Osteocyte (in vitro differentiated cells): ENCODE measurements around the gene FMNL3. TPM values are rescaled to one million over a fixed set of nuclear protein-coding genes. Genes with fewer than 3 reads are reported as not detected.
A peak's percentile ranks its signal among the peaks of the same experiment; 100 is the strongest.

ENCODE experiments used
- DNase-seq: peaks from one replicate; pipeline ENCODE4 v3.0.0; 2021; ENCODE audit warnings: mixed read lengths; ENCODE audit not compliant: unreplicated experiment; ENCODE audit errors: extremely low spot score
- H3K27ac Mint-ChIP-seq: one replicate; pipeline ENCODE4 v1.8.0; 2021; ENCODE audit warnings: mild to moderate bottlenecking, mixed read lengths; ENCODE audit not compliant: unreplicated experiment
- H3K27me3 Mint-ChIP-seq: one replicate; pipeline ENCODE4 v1.8.0; 2021; ENCODE audit warnings: mixed read lengths; ENCODE audit not compliant: unreplicated experiment
- H3K36me3 Mint-ChIP-seq: one replicate; pipeline ENCODE4 v1.8.0; 2021; ENCODE audit warnings: mixed read lengths; ENCODE audit not compliant: unreplicated experiment
- H3K4me1 Mint-ChIP-seq: one replicate; pipeline ENCODE4 v1.8.0; 2021; ENCODE audit warnings: mixed read lengths; ENCODE audit not compliant: unreplicated experiment
- H3K4me3 Mint-ChIP-seq: one replicate; pipeline ENCODE4 v1.8.0; 2021; ENCODE audit warnings: mild to moderate bottlenecking, moderate library complexity, mixed read lengths; ENCODE audit not compliant: unreplicated experiment
- H3K9me3 Mint-ChIP-seq: one replicate; pipeline ENCODE4 v1.8.0; 2021; ENCODE audit warnings: mixed read lengths; ENCODE audit not compliant: unreplicated experiment
- total RNA-seq: library from RNA; stranded (reverse); gene quantifications from 2 replicates; pipeline ENCODE4 v1.2.1, GENCODE V29; 2021
- TF ChIP-seq, protein P1 (sequence below): fragments of 200-600 bp; sonication (generic); IDR thresholded peaks from 2 replicates; pipeline ENCODE4 v1.5.0; 2021; ENCODE audit warnings: antibody characterized with exemption, mild to moderate bottlenecking, moderate library complexity

FMNL3 gene
- total RNA-seq, 1 donor from 2014 or later, result 37.4 TPM

DNA sequence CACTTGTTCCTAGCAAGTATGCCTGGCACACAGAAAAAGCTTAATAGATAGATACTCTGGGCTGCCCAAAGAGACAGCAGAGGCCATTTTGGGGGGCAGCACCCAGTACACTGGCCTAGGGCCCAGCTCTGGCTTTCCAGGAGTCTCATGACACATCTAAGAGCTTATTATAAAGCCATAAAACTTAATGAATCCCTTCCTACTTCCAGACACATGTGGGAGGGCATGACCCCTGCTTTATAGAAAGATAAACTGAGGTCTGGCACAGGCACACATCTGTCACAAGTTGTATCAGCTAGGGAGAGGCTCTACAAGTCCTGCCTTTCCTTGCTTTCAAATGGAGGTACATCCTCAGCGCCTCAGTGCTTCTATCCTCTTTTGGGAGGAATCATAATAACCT lies 27.1 kb downstream of the FMNL3 start:
- H3K4me3 Mint-ChIP-seq, result no peak overlapping the region
- H3K27me3 Mint-ChIP-seq, result no peaks in the 10 kb centered on the region
- TF ChIP-seq, protein P1, sequence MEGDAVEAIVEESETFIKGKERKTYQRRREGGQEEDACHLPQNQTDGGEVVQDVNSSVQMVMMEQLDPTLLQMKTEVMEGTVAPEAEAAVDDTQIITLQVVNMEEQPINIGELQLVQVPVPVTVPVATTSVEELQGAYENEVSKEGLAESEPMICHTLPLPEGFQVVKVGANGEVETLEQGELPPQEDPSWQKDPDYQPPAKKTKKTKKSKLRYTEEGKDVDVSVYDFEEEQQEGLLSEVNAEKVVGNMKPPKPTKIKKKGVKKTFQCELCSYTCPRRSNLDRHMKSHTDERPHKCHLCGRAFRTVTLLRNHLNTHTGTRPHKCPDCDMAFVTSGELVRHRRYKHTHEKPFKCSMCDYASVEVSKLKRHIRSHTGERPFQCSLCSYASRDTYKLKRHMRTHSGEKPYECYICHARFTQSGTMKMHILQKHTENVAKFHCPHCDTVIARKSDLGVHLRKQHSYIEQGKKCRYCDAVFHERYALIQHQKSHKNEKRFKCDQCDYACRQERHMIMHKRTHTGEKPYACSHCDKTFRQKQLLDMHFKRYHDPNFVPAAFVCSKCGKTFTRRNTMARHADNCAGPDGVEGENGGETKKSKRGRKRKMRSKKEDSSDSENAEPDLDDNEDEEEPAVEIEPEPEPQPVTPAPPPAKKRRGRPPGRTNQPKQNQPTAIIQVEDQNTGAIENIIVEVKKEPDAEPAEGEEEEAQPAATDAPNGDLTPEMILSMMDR, result no peak
- no peak overlapping the region for H3K27ac Mint-ChIP-seq
- no peaks in the 10 kb centered on the region for H3K36me3 Mint-ChIP-seq
- peaks cover 24% of the 10 kb centered on the region for H3K4me1 Mint-ChIP-seq
- DNase-seq, result no peak
- no peaks in the 10 kb centered on the region for H3K9me3 Mint-ChIP-seq

GRCh38 chr12:49678711-49679110 lies 28.5 kb downstream of the FMNL3 start:
- no peaks in the 10 kb centered on the region for H3K9me3 Mint-ChIP-seq
- H3K36me3 Mint-ChIP-seq, result no peaks in the 10 kb centered on the region
- H3K27ac Mint-ChIP-seq, result no peak overlapping the region
- H3K4me1 Mint-ChIP-seq, result peaks cover 27% of the 10 kb centered on the region
- TF ChIP-seq, protein P1, result no peak
- no peak for DNase-seq
- H3K4me3 Mint-ChIP-seq, result no peak overlapping the region
- no peaks in the 10 kb centered on the region for H3K27me3 Mint-ChIP-seq

DNA sequence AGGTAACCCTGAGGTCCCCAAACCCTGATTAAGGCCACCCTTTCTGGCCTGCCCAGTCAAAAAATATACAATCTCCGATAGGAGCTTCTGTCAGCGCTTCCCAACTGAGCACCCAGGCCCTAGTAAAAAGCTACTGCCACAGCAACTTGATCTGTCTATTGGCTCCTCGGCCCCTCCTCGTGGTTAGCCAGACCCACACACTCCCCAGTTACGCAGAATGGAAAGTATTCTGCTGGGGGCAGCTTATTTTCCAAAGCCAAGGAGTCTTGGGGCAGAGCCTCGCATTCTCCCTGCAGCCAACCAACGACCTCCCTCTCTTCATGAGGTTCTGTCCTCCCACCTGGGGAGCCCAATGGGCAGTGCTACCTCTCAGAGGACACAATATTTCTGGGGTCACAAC lies 32.1 kb downstream of the FMNL3 start:
- DNase-seq, result no peak
- H3K27ac Mint-ChIP-seq, result peak overlapping the region; percentile 99
- H3K4me3 Mint-ChIP-seq, result no peak overlapping the region
- H3K4me1 Mint-ChIP-seq, result peaks cover 49% of the 10 kb centered on the region
- no peaks in the 10 kb centered on the region for H3K9me3 Mint-ChIP-seq
- no peaks in the 10 kb centered on the region for H3K36me3 Mint-ChIP-seq
- no peaks in the 10 kb centered on the region for H3K27me3 Mint-ChIP-seq
- TF ChIP-seq, protein P1, result no peak

GRCh38 chr12:49674318-49674981 lies 32.8 kb downstream of the FMNL3 start:
- DNase-seq, result no peak
- H3K4me3 Mint-ChIP-seq, result no peak overlapping the region
- peak overlapping the region; percentile 99 for H3K27ac Mint-ChIP-seq
- H3K4me1 Mint-ChIP-seq, result peaks cover 49% of the 10 kb centered on the region
- no peaks in the 10 kb centered on the region for H3K9me3 Mint-ChIP-seq
- no peaks in the 10 kb centered on the region for H3K27me3 Mint-ChIP-seq
- H3K36me3 Mint-ChIP-seq, result no peaks in the 10 kb centered on the region
- TF ChIP-seq, protein P1, result no peak

GRCh38 chr12:49673446-49674317 lies 33.5 kb downstream of the FMNL3 start:
- no peaks in the 10 kb centered on the region for H3K27me3 Mint-ChIP-seq
- H3K36me3 Mint-ChIP-seq, result no peaks in the 10 kb centered on the region
- H3K4me3 Mint-ChIP-seq, result peak overlapping the region; percentile 36
- H3K9me3 Mint-ChIP-seq, result no peaks in the 10 kb centered on the region
- peak; percentile 95 for DNase-seq
- peaks cover 49% of the 10 kb centered on the region for H3K4me1 Mint-ChIP-seq
- TF ChIP-seq, protein P1, result peak; percentile 35
- H3K27ac Mint-ChIP-seq, result peak overlapping the region; percentile 99
